HG02798 (cell line): ENCODE data around the gene ARHGAP45.

Source experiments
- ATAC-seq: cut with Tn5 transposase; IDR thresholded peaks from one replicate; pipeline ENCODE4 v1.9.1; 2021; ENCODE audit warnings: mild to moderate bottlenecking; ENCODE audit not compliant: unreplicated experiment, poor library complexity

The ARHGAP45 gene

DNA sequence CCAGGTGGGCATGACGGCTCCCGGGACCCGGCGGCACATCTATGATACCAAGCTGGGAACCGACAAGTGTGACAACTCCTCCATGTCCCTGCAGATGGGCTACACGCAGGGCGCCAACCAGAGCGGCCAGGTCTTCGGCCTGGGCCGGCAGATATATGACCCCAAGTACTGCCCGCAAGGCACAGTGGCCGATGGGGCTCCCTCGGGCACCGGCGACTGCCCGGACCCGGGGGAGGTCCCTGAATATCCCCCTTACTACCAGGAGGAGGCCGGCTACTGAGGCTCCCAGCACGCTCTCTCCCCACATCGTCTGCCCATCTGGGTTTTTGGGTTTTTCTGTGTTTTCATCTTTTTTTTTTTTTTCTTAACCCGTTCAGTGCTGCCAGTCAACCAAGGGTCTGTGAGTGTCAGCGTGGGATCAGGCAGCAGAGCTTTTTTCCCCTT lies 29.3 kb upstream of the ARHGAP45 start:
- ATAC-seq, result no peak

DNA sequence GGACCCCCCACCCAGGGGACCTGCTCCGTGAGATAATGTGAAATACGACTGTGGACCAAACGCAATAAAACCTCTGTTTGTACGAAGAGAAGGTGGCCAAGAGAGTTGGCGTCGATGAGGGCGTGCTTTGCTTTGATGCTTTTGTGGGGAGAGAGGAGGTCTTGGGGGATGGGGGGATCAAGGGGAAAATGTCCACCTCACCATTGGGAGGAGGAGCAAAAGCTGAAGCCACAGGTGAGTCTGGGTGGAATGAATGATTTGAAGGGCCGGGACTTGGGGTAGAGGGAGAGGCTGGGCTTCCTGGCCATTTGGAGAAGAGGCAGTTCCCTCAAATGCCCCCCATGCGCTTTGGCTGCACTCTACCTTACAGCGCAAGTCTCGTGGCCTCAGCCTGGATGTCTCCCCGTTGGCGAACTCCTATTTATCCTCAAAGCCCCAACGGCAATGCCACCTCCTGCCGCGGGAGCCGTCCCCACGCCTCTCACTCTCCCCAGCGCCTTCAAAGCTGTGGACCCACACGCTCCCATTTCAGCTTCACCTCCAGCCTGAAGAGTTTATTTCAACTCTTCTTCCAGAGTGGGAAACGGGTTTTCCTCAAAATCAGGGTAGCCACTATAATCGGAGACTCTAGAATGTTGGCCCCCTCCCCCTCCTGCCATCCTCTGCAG lies 27.9 kb upstream of the ARHGAP45 start:
- no peak for ATAC-seq

DNA sequence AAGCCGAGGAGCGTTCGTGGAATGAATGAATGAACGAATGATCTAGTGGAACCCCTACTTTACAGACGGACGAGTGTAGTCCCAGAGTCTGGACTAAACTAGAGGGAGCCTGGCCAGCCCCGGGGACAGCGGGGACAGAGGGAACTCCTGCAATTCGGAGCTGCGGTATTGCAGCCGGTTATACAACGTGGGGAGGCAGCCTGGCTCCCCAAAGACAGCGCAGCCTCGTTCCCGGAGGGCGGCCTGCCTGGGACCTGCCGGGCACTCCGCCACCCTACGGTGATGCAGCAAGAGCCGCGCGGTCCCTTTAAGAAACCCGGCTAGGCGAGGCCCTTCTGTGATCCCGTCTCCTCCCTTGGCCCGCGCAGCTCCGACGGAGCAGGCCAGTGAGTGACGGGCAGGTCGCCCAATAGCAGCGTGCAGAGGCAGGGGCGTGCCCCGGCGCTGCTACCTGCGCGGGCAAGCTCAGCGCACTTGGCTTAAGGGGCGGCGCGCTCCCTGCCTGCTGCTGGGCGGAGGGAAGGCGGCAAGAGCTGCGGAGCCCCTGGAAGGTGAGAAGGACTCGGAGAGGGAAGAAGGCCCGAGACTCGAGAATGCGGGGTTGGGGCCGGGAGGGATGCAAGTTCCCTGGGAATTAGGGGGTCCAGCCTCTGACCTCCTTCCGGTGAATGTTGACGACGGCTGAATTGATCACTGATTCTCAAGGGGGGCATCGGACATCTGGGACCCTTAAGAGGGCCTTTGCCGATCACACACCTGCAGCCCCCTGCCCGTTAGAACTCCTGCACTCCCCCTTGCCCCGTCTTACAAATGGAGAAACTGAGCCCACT lies 27.1 kb upstream of the ARHGAP45 start, which contains the start of gene ABCA7:
Gene ABCA7, plus strand, starts transcription at position 462 of the 830 bp plus-strand sequence. CDS start 1,255 bp downstream, outside the sequence.
- ATAC-seq, result peak; percentile 83

DNA sequence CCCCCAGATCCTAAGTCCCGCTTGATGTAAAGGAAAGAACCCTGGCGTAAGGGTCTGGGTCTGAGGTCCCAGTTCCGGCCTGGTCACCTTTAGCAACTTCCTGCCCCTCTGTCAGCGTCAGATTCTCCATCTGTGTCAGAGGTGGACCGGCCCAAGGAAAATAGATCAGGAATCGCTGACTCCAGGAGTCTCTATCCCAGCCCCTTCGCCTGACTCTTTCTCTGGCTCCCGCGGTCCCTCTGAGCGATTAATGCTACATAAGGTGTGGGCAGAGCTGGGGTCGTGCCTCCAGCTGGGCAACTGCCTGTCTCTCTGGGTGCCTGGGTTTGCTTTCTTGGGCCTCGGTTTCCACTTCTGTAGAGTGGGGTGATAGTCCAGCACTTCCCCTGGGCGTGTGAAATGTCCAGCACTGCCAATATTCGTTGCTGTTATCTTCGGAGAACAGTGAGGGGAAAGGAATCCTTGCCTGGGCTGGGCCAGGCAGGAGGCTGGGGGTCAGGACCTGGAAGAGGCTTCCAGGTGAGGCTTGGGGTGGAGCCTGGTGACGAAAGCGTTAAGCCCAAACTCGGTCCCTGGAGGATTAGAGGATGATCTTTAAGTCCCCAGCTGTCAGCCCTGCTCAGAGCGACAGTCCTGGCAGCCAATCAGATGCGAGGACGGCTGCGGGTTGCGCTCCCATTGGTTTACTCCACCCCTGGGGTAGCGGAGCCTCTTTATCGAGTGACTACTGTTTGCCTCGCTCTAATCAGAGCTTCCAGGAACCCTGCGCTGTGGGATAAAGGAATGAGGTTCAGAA lies 26.3 kb upstream of the ARHGAP45 start:
- ATAC-seq, result peak; percentile 48

DNA sequence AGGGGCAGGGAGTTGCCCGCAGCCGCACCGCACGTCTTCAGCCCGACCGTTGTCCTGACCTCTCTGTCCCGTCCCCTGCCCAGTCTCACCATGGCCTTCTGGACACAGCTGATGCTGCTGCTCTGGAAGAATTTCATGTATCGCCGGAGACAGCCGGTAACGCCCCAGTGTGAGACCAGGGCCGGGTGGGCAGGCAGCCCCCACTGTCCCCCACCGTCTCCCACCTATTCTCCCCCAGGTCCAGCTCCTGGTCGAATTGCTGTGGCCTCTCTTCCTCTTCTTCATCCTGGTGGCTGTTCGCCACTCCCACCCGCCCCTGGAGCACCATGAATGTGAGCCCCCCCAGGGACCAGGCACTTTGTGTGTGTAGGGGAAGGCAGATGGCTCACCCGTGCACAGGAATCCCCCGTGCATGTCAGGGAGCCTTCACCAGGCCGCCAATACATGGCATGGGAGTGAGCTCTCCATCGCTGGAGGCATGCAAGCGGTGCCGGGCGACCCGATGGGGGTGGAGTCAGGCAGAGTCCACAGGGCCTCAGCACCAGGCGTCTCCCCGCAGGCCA lies 25.6 kb upstream of the ARHGAP45 start:
- no peak for ATAC-seq

DNA sequence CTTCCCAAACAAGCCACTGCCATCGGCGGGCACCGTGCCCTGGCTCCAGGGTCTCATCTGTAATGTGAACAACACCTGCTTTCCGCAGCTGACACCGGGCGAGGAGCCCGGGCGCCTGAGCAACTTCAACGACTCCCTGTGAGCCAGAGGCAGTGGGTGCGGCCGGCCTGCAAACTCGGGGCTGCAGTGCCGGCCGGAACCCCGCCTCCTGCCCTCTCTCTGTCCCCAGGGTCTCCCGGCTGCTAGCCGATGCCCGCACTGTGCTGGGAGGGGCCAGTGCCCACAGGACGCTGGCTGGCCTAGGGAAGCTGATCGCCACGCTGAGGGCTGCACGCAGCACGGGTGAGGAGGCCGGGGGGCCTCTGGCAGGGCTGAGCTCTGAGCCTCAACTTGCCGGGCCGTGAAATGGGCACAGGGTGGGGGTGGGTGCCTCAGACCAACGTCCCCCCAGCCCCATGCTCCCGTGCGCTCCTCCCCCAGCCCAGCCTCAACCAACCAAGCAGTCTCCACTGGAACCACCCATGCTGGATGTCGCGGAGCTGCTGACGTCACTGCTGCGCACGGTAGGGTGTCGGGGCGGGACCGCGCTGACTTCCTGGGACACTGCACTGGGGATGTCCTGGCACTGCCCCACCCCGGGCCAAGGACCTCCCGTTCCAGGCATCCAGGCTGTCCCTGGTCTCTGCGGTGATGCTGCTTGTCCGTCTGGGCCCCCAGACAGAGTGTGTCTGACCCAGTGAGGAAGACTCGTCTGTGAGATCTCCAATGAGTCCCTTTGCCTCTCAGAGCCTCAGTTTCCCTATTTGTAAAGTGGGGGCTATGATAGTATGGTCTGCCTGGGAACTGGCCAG lies 24.9 kb upstream of the ARHGAP45 start:
- no peak for ATAC-seq

DNA sequence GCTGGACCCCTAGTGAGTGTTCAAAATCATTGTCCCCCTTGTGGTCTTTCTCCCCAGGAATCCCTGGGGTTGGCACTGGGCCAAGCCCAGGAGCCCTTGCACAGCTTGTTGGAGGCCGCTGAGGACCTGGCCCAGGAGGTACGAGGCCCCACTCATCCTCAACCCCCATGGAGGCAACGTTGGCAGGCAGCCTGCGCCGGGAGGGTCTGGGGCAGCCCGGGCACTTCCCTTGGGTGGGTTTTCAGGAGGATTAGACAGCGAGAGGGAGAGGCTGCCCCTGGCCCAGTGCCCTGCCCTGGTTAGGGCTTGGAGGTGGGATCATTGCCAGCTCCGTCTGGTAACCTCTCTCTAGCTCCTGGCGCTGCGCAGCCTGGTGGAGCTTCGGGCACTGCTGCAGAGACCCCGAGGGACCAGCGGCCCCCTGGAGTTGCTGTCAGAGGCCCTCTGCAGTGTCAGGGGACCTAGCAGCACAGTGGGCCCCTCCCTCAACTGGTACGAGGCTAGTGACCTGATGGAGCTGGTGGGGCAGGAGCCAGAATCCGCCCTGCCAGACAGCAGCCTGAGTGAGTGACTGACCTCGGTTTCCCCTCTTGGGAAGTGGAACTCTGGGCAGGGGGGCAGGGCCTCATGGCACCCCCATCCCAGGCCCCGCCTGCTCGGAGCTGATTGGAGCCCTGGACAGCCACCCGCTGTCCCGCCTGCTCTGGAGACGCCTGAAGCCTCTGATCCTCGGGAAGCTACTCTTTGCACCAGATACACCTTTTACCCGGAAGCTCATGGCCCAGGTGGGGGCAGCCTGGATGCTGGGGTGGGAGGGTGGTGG lies 24.1 kb upstream of the ARHGAP45 start:
- no peak for ATAC-seq

DNA sequence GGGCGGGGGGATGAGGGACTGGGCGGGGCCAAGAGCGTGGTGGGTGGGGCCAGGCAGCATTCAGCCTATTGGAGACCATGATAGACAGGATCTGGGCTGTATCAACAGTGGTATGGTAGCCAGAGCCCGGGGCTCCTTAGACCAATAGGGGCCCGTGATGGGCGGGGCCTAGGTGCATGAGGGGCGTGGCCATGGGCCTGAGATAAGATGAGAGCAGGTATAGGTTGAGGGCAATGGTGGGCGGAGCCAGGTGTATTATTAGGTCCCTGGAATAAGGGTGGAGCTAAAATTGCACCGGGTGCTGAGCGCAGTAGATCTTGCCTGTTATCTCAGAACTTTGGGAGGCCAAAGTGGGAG lies 21.7 kb upstream of the ARHGAP45 start:
- peak; percentile 29 for ATAC-seq

DNA sequence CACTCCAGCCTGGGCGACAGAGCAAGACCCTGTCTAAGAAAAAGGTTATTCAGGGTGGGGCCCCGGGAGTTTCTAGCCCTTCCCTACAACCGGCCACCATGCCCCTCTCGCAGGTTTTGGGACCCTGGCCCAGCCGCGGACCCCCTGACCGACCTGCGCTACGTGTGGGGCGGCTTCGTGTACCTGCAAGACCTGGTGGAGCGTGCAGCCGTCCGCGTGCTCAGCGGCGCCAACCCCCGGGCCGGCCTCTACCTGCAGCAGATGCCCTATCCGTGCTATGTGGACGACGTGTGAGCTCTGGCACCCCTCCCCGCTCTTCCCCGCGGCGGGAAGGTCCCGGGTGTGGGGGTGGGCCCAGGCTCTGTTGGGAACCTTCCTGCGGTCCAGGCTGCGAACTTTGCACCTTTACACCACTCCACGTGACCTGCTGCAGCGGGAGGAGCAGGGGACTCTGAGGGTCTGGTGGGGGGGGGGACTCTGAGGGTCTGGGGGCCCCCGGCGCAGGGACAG lies 20.8 kb upstream of the ARHGAP45 start:
- no peak for ATAC-seq

DNA sequence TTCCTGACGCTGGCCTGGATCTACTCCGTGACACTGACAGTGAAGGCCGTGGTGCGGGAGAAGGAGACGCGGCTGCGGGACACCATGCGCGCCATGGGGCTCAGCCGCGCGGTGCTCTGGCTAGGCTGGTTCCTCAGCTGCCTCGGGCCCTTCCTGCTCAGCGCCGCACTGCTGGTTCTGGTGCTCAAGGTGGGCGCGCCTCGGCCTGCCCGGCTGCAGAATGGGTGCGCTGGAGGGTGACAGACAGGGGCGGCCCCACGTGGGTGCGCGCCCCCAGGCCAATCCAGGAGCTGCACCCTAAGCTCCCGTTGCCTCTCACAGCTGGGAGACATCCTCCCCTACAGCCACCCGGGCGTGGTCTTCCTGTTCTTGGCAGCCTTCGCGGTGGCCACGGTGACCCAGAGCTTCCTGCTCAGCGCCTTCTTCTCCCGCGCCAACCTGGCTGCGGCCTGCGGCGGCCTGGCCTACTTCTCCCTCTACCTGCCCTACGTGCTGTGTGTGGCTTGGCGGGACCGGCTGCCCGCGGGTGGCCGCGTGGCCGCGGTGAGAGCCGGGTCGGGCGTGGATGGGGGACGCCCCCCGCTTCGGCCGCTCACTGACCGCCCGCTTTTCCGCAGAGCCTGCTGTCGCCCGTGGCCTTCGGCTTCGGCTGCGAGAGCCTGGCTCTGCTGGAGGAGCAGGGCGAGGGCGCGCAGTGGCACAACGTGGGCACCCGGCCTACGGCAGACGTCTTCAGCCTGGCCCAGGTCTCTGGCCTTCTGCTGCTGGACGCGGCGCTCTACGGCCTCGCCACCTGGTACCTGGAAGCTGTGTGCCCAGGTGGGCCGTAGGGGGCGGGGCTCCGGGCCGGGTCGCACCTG lies 19.9 kb upstream of the ARHGAP45 start:
- ATAC-seq, result no peak

DNA sequence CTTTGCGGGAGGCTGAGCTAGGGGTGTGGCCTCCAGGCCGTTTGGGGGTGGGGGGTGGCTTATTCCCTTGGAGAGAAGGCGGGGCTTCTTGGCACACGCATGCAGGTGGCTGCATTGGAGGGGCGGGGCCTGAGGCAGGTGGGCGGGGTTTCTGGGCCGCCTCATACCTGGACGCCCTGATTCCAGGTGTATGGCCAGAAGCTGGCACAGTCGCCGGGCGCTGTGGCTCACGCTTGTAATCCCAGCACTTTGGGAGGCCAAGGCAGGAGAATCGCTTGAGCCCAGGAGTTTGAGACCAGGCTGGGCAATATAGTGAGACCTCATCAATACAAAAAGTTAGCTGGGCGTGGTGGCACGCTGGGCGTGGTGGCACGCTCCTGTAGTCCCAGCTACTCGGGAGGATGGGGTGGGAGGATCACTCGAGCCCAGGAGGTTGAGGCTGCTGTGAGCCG lies 19.2 kb upstream of the ARHGAP45 start:
- ATAC-seq, result no peak

DNA sequence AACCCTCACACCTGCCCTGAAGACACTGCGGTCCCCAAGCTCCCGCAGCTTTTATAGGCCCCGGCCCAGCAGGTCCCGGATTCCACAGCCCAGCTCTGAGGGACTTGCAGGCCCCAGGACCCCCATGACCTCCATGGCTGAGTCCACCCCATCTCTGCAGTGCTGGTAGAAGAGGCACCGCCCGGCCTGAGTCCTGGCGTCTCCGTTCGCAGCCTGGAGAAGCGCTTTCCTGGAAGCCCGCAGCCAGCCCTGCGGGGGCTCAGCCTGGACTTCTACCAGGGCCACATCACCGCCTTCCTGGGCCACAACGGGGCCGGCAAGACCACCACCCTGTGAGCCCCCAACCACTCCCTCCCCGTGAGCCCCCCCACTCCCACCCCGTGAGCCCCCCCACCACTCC lies 17.9 kb upstream of the ARHGAP45 start:
- no peak for ATAC-seq

DNA sequence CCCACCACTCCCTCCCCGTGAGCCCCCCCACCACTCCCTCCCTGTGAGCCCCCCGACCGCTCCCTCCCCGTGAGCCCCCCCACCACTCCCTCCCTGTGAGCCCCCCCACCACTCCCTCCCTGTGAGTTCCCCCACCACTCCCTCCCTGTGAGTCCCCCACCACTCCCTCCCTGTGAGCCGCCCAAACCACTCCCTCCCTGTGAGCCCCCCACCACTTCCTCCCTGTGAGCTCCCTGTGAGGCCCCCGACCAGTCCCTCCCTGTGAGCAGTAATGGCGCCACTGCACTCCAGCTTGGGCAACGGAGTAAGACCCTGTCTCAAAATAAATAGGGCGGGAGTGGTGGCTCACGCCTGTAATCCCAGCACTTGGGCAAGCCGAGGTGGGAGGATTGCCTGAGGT lies 17.2 kb upstream of the ARHGAP45 start:
- ATAC-seq, result no peak

DNA sequence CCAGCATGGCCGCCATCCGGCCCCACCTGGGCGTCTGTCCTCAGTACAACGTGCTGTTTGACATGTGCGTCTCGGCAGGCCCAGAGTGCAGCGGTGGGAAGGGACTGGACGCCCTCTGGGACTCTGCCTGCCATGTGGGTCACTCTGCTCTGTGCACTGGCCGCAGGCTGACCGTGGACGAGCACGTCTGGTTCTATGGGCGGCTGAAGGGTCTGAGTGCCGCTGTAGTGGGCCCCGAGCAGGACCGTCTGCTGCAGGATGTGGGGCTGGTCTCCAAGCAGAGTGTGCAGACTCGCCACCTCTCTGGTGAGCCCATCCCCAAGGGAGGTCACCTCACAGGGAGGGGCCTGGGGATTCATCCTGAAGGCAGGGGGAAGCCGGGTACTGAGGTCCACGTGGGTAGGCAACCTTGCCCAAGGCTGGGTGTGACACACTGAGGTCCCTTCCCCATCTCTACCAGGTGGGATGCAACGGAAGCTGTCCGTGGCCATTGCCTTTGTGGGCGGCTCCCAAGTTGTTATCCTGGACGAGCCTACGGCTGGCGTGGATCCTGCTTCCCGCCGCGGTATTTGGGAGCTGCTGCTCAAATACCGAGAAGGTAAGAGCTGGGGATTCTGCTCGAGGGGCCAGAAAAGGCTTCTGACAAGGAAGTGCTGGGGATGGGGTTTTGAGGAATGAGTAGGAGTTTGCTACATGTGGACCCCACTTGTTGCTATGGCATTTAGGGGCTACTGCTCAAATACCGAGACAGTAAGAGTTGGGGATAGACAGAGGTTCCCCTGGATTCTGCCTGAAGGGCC lies 15.8 kb upstream of the ARHGAP45 start:
- ATAC-seq, result no peak

DNA sequence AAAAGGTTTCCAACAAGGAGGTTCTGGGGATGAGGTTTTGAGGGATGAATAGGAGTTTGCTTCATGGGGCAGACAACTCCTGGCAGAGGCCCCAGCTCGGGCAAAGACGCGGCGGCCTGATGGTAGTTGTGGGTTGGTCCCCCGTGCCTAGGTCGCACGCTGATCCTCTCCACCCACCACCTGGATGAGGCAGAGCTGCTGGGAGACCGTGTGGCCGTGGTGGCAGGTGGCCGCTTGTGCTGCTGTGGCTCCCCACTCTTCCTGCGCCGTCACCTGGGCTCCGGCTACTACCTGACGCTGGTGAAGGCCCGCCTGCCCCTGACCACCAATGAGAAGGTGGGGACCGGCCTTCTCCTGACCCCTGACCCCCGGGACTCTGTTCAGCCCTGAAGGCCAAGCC lies 15.2 kb upstream of the ARHGAP45 start:
- no peak for ATAC-seq

DNA sequence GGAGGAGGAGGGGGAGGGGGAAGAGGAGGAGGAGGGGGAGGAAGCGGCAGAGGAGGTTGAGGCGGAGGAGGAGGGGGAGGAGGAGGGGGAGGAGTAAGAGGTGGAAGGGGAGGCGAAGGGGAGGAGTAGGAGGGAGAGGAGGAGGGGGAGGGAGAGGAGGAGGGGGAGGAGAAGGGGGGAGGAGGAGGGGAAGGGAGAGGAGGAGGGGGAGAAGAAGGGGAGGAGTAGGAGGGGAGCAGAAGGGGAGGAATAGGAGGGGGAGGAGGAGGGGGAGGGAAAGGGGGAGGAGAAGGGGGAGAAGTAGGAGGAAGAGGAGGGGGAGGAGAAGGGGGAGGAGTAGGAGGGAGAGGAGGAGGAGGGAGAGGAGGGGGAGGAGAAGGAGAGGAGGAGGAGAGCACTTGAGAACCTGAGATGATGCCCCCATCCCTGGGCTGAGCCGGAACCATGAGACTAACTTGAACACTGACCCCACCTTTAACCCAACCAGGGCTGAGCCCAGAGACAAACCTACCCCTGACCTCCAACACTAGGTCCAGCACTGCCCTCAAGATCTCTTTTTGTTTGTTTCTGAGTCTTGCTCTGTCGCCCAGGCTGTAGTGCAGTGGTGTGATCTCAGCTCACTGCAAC lies 14.5 kb upstream of the ARHGAP45 start:
- no peak for ATAC-seq
